ENCODE measurements around the gene CA10.

The CA10 gene

GRCh38 chr17:51595826-51596398, 562.6 kb downstream of the CA10 start:
- no peak for DNase-seq (ENCODE audit: low spot score)

- DNase-seq (ENCODE audit: low spot score) = no peak
These were observed 568.4 kb downstream of the CA10 start for GRCh38 chr17:51590071-51590656.

GRCh38 chr17:51588063-51588462, 570.5 kb downstream of the CA10 start:
- no peak for DNase-seq (ENCODE audit: low spot score)

- DNase-seq (ENCODE audit: low spot score) = no peak
These were observed 571.0 kb downstream of the CA10 start for GRCh38 chr17:51587516-51587915.

GRCh38 chr17:51585514-51586104, 572.9 kb downstream of the CA10 start:
- no peak for DNase-seq (ENCODE audit: low spot score)

GRCh38 chr17:51580869-51581268, 577.6 kb downstream of the CA10 start:
- DNase-seq (ENCODE audit: low spot score) = no peak

Data from kidney capillary endothelial cell (primary cell).